K562 (cell line): Measurements from ENCODE around the gene DISC1. TPM values are rescaled to one million over a fixed set of nuclear protein-coding genes. Genes with fewer than 3 reads are reported as not detected.

Source experiments
- ATAC-seq: fragments of 200-7000 bp; cut with Tn5 transposase; 3 replicates; pipeline ENCODE4 v1.9.1; 2020; ENCODE audit warnings: moderate library complexity
- BruUV-seq: library from RNA; stranded (reverse); fragments of 400-500 nt; replicated peaks from 2 replicates; lab custom pipeline; 2021; lab: Mats Ljungman, UMichigan
- CTCF ChIA-PET: fragments of 300-600 bp; formaldehyde crosslinking; extraction: SDS; loops from one replicate; lab custom pipeline; 2021; ENCODE audit warnings: low intra/inter-chr PET ratio; lab: Yijun Ruan, JAX
- POLR2A ChIA-PET: fragments of 300-600, 350-650 bp; sonication (Branson Sonifier 250); formaldehyde crosslinking; extraction: SDS; loops from one replicate; lab custom pipeline; 2021; ENCODE audit warnings: antibody characterized with exemption, inconsistent platforms; lab: Yijun Ruan, JAX
- DNase-seq, 4 experiments: peaks; one replicate each; pipeline versions ENCODE4 v3.0.0 to v3.0.0-alpha.2; 2011 to 2018; ENCODE audit warnings: low spot score in 3 of 4, mixed read lengths in 3 of 4; ENCODE audit errors: extremely low read depth in 1 of 4
- FAIRE-seq: peaks from 2 replicates; lab custom pipeline; 2011; peaks lifted over from hg19 to GRCh38; lab: Jason Lieb, UNC
- H2AFZ ChIP-seq: 2 replicates; pipeline ENCODE4 v1.6.0; 2011; ENCODE audit warnings: low read depth, low read length, control low read depth, inconsistent platforms
- H3K27ac ChIP-seq: fragments of 200-600 bp; 3 replicates; pipeline ENCODE4 v1.8.0; 2011; ENCODE audit warnings: low read depth, mild to moderate bottlenecking, control low read depth, inconsistent platforms, low read length, moderate library complexity, mixed read lengths; ENCODE audit errors: extremely low read depth
- H3K27me3 ChIP-seq, 2 experiments: fragments of 300-600 bp in 1 of 2; 2 replicates in 1 of 2; 3 replicates in 1 of 2; pipeline versions ENCODE4 v1.6.0 to v1.8.0; 2011; ENCODE audit warnings: inconsistent platforms in 2 of 2, low read length in 2 of 2, mild to moderate bottlenecking in 1 of 2, mixed read lengths in 1 of 2, moderate library complexity in 1 of 2; ENCODE audit not compliant: control insufficient read depth in 2 of 2, insufficient read depth in 2 of 2
- H3K36me3 ChIP-seq: fragments of 300-600 bp; 3 replicates; pipeline ENCODE4 v1.8.0; 2011; ENCODE audit warnings: mild to moderate bottlenecking, low read length, inconsistent platforms; ENCODE audit not compliant: control insufficient read depth, insufficient read depth
- H3K4me1 ChIP-seq, 2 experiments: fragments of 200-600 bp in 1 of 2; replicated peaks in 1 of 2; 2 replicates in 1 of 2; 3 replicates in 1 of 2; pipeline versions ENCODE4 v1.5.1 to v1.8.0; 2011; ENCODE audit warnings: inconsistent platforms in 2 of 2, low read length in 2 of 2, mild to moderate bottlenecking in 1 of 2, mixed read lengths in 1 of 2, moderate library complexity in 1 of 2; ENCODE audit not compliant: control insufficient read depth in 2 of 2, insufficient read depth in 2 of 2
- H3K4me2 ChIP-seq: 2 replicates; pipeline ENCODE4 v1.6.1; 2011; ENCODE audit warnings: low read length, control low read depth, inconsistent platforms, mixed read lengths; ENCODE audit not compliant: insufficient read depth
- H3K4me3 ChIP-seq: fragments of 200-600 bp; sonication (generic), shearing (Covaris generic); 2 replicates; pipeline ENCODE4 v1.5.1; 2016; ENCODE audit warnings: control low read depth, inconsistent platforms
- H3K79me2 ChIP-seq: fragments of 200-600 bp; 3 replicates; pipeline ENCODE4 v1.8.0; 2011; ENCODE audit warnings: low read length, inconsistent platforms; ENCODE audit not compliant: control insufficient read depth, insufficient read depth
- H3K9ac ChIP-seq, 2 experiments: 2 replicates each; pipeline versions ENCODE4 v1.6.0 to v1.6.1; 2011; ENCODE audit warnings: low read depth in 2 of 2, low read length in 2 of 2, control low read depth in 1 of 2, inconsistent platforms in 1 of 2, mild to moderate bottlenecking in 1 of 2, mixed read lengths in 1 of 2; ENCODE audit not compliant: insufficient read depth in 1 of 2
- H3K9me1 ChIP-seq: one replicate; pipeline ENCODE4 v1.6.0; 2011; ENCODE audit warnings: inconsistent platforms, mild to moderate bottlenecking, low read length, moderate library complexity; ENCODE audit not compliant: control insufficient read depth, insufficient read depth
- H3K9me3 ChIP-seq: replicated peaks from 2 replicates; pipeline ENCODE4 v1.5.1; 2011; ENCODE audit warnings: low read depth, low read length, inconsistent platforms; ENCODE audit not compliant: control insufficient read depth, insufficient read depth
- H4K20me1 ChIP-seq: replicated peaks from 2 replicates; pipeline ENCODE4 v1.6.1; 2011; ENCODE audit warnings: low read length, inconsistent platforms, mixed read lengths; ENCODE audit not compliant: control insufficient read depth, insufficient read depth
- CBFA2T3 ChIP-seq: fragments of 450-650 bp; IDR thresholded peaks from 2 replicates; pipeline ENCODE4 v1.6.1; 2017
- CCNT2 ChIP-seq: IDR thresholded peaks from 2 replicates; pipeline ENCODE4 v1.6.1; 2011; ENCODE audit warnings: borderline replicate concordance, low read depth, mild to moderate bottlenecking, moderate library complexity, mixed read lengths, low read length; ENCODE audit not compliant: insufficient read length; ENCODE audit errors: extremely low read depth
- E2F3 ChIP-seq: fragments of 250-450 bp; sonication (Bioruptor Pico); IDR thresholded peaks from 2 replicates; pipeline ENCODE4 v1.4.0; 2020; ENCODE audit warnings: mild to moderate bottlenecking
- HDAC3 ChIP-seq: fragments of 450-650 bp; IDR thresholded peaks from 2 replicates; pipeline ENCODE4 v1.6.1; 2018; ENCODE audit warnings: borderline replicate concordance, mild to moderate bottlenecking, moderate library complexity; ENCODE audit not compliant: partially characterized antibody
- KAT2B ChIP-seq: IDR thresholded peaks from one replicate; pipeline ENCODE4 v1.6.1; 2012; ENCODE audit warnings: low read depth, mild to moderate bottlenecking, control low read depth, inconsistent platforms, low read length, moderate library complexity
- NEUROD1 ChIP-seq: fragments of 150-350 bp; IDR thresholded peaks from 2 replicates; pipeline ENCODE4 v1.6.1; 2014; ENCODE audit warnings: borderline replicate concordance, low read length, low read depth; ENCODE audit not compliant: partially characterized antibody
- NFE2 ChIP-seq: IDR thresholded peaks from 2 replicates; pipeline ENCODE4 v1.6.1; 2014; ENCODE audit warnings: antibody characterized with exemption, low read depth
- NFE2L1 ChIP-seq: fragments of 450-650 bp; IDR thresholded peaks from 2 replicates; pipeline ENCODE4 v1.6.1; 2016; ENCODE audit warnings: missing genetic modification characterization, low read depth, mild to moderate bottlenecking, missing compliant biosample characterization, moderate library complexity, borderline replicate concordance
- NFXL1 ChIP-seq: fragments of 450-650 bp; formaldehyde crosslinking; IDR thresholded peaks from 2 replicates; pipeline ENCODE4 v1.4.0; 2021; ENCODE audit warnings: mild to moderate bottlenecking
- SETDB1 ChIP-seq: IDR thresholded peaks from one replicate; pipeline ENCODE4 v1.6.1; 2012; ENCODE audit warnings: low read length, control low read depth, inconsistent platforms
- SMARCA4 ChIP-seq: fragments of 450-650 bp; IDR thresholded peaks from 2 replicates; pipeline ENCODE4 v1.6.1; 2016
- SMARCB1 ChIP-seq: IDR thresholded peaks from 2 replicates; pipeline ENCODE4 v1.6.1; 2011; ENCODE audit warnings: improper control_type of control experiment, low read depth; ENCODE audit not compliant: insufficient read length
- TRIM25 ChIP-seq: fragments of 450-650 bp; IDR thresholded peaks from 2 replicates; pipeline ENCODE4 v1.7.0; 2016; ENCODE audit warnings: borderline replicate concordance
- UBTF ChIP-seq, 2 experiments: IDR thresholded peaks; 2 replicates each; pipeline ENCODE4 v1.6.1; 2012; ENCODE audit warnings: improper control_type of control experiment in 2 of 2, low read depth in 2 of 2, low read length in 2 of 2, borderline replicate concordance in 1 of 2
- VEZF1 ChIP-seq: fragments of 200-800 bp; sonication (Bioruptor generic); IDR thresholded peaks from 2 replicates; pipeline ENCODE4 v1.6.1; 2017; ENCODE audit warnings: missing genetic modification characterization, missing compliant biosample characterization
- ZBTB1 ChIP-seq: sonication (generic); formaldehyde crosslinking; IDR thresholded peaks from 2 replicates; pipeline ENCODE4 v1.8.1; 2023; ENCODE audit warnings: missing genetic modification reagents, low read depth, mild to moderate bottlenecking, borderline replicate concordance
- ZNF212 ChIP-seq: fragments of 450-650 bp; formaldehyde crosslinking; IDR thresholded peaks from 2 replicates; pipeline ENCODE4 v1.4.0; 2020; ENCODE audit warnings: mild to moderate bottlenecking
- ZNF507 ChIP-seq: conservative IDR thresholded peaks from 2 replicates; pipeline ENCODE4 v1.6.1; 2017; ENCODE audit warnings: missing genetic modification characterization, missing compliant biosample characterization
- WGBS: fragments of 100-300 bp; shearing (Covaris generic); methylation state at CpG from one replicate; pipeline ENCODE4 v1.1.6; 2016; ENCODE audit warnings: low coverage, mixed read lengths; ENCODE audit not compliant: insufficient coverage; ENCODE audit errors: missing lambda C conversion rate; 5-methylcytosine and 5-hydroxymethylcytosine counted together
- in situ Hi-C: fragments of 300-500 bp; cut with MboI; formaldehyde crosslinking; loops from 4 replicates; pipeline ENCODE4 v1.15.0; 2018; ENCODE audit warnings: inconsistent platforms, mixed read lengths
- intact Hi-C: fragments of 100-400 bp; cut with micrococcal nuclease; formaldehyde crosslinking; loops from 2 replicates; pipeline ENCODE4 v1.14.2; 2022
- polyA plus RNA-seq, 8 experiments: library from polyadenylated mRNA; depleted of rRNA in 4 of 8; stranded (reverse) in 5 of 8; unstranded in 3 of 8; fragments of >200 nt; fragmentation: Nextera tagmentation in 2 of 8; fragmentation: Illumina TruSeq in 1 of 8; extraction: Ambion mirVana in 2 of 8; extraction: Trizol in 1 of 8; gene quantifications; 2 replicates each; pipeline versions ENCODE4 v1.2.1 to v1.2.3, GENCODE V29; 2011 to 2014; ENCODE audit warnings: inconsistent platforms in 1 of 8, missing spikeins in 1 of 8
- total RNA-seq, 7 experiments: library from RNA; depleted of rRNA in 6 of 7; stranded (reverse); fragments of >200 nt in 6 of 7; fragmentation: Illumina TruSeq in 2 of 7; extraction: Trizol in 2 of 7; gene quantifications; 2 replicates each; pipeline versions ENCODE4 v1.2.1 to v1.2.3, GENCODE V29; 2011 to 2021; ENCODE audit warnings: low replicate concordance in 1 of 7

The DISC1 gene
- total and polyA plus RNA-seq, 9 of the 15 experiments (the other 6 are each of a cell fraction or from before 2014, with no cell fraction given), result 0.01 to 0.11 (median 0.08) TPM; not detected in 1

- WGBS, result 0% methylated on average over 7 of the region's 7 CpGs
- intact Hi-C loops (no loop called here), in situ Hi-C loops (no loop called here)
- ATAC-seq (no peak), FAIRE-seq (no peak), DNase-seq (no peak)
- no peak overlapping the region for H3K27ac ChIP-seq
- H3K4me3 ChIP-seq, result no peak overlapping the region
- peaks cover 2% of the 10 kb centered on the region for H3K9me1 ChIP-seq
- H3K4me2 ChIP-seq, result no peak overlapping the region
- BruUV-seq, result no TSS peak
- POLR2A ChIA-PET, result interaction anchor here (1.2 kb wide), 1 partner anchor 59 kb away, joined by 4 read pairs; no protein-coding TSS in a partner anchor
- no peak overlapping the region for H2AFZ ChIP-seq
- no peaks in the 10 kb centered on the region for H3K4me1 ChIP-seq
- CTCF ChIA-PET, result no interaction called here
- H3K79me2 ChIP-seq, result no peaks in the 10 kb centered on the region
- peaks cover 0 to 20% of the 10 kb centered on the region in 2 experiments; a peak in 2 of 5 replicates for H3K27me3 ChIP-seq
- H3K36me3 ChIP-seq, result no peaks in the 10 kb centered on the region
- TF ChIP-seq KAT2B, result no peak
- no peak for TF ChIP-seq E2F3
- TF ChIP-seq NFXL1, result no peak
- TF ChIP-seq ZNF212, result no peak
- no peak for TF ChIP-seq SMARCA4
- no peak for TF ChIP-seq SMARCB1
- TF ChIP-seq UBTF (IDR thresholded peaks at IDR 0.05; ENCODE audit: borderline replicate concordance in 1 of 2, low read depth in 2 of 2, low read length in 2 of 2), result no peak
- TF ChIP-seq NEUROD1, result no peak
- TF ChIP-seq SETDB1, result no peak
- no peak for TF ChIP-seq CBFA2T3
- TF ChIP-seq VEZF1 (CRISPR knock-in tag), result no peak
- no peak for TF ChIP-seq ZBTB1
- TF ChIP-seq ZNF507 (tag), result no peak
- TF ChIP-seq HDAC3, result no peak
- no peak for TF ChIP-seq CCNT2
- TF ChIP-seq TRIM25, result no peak
- TF ChIP-seq NFE2, result no peak
- TF ChIP-seq NFE2L1, result no peak
- TF ChIP-seq, all 486 proteins: peak for 0
- H3K9me3 ChIP-seq, result no peaks in the 10 kb centered on the region
- no peaks in the 10 kb centered on the region for H4K20me1 ChIP-seq
- 0 out of 4 replicates have a peak overlapping the region, but pooled peaks of 1 of the 2 experiments have one; percentile 15 for H3K9ac ChIP-seq
Measured at GRCh38 chr1:231844986-231845502, 218.5 kb downstream of the DISC1 start.
